Aorta (tissue), 5 donors: Measurements from ENCODE around the gene PYGM. TPM values are rescaled to one million over a fixed set of nuclear protein-coding genes. Genes with fewer than 3 reads are reported as not detected.
A peak's percentile ranks its signal among the peaks of the same experiment; 100 is the strongest.
"Not testable (repeated sequence)": the region's sequence is repeated elsewhere in the genome, so short reads cannot be mapped to it uniquely, and the experiment has no call there.

Source experiments
- ATAC-seq: fragments of 200-7000 bp; cut with Tn5 transposase; one replicate; pipeline ENCODE4 v1.9.1; 2022; ENCODE audit warnings: moderate library complexity; ENCODE audit not compliant: low FRiP score
- DNase-seq, 2 donors: peaks; one replicate each; pipeline ENCODE4 v3.0.0-alpha.2; 2020
- H3K27ac ChIP-seq, 2 donors: one replicate each; pipeline ENCODE4 v1.5.1; 2013; ENCODE audit warnings: low read length in 2 of 2, mild to moderate bottlenecking in 2 of 2, moderate library complexity in 2 of 2, control low read depth in 1 of 2, inconsistent platforms in 1 of 2, low read depth in 1 of 2
- H3K27me3 ChIP-seq, 2 donors: one replicate each; pipeline ENCODE4 v1.6.1; 2013; ENCODE audit warnings: control low read depth in 1 of 2, low read length in 1 of 2, mild to moderate bottlenecking in 1 of 2, moderate library complexity in 1 of 2; ENCODE audit not compliant: insufficient read depth in 2 of 2, control insufficient read depth in 1 of 2
- H3K36me3 ChIP-seq, 2 donors: one replicate each; pipeline ENCODE4 v1.6.1; 2013; ENCODE audit warnings: control low read depth in 1 of 2, low read length in 1 of 2, mild to moderate bottlenecking in 1 of 2; ENCODE audit not compliant: insufficient read depth in 2 of 2, control insufficient read depth in 1 of 2
- H3K4me1 ChIP-seq, 2 donors: one replicate each; pipeline ENCODE4 v1.6.1; 2013; ENCODE audit warnings: low read length in 2 of 2, control low read depth in 1 of 2, mild to moderate bottlenecking in 1 of 2, moderate library complexity in 1 of 2; ENCODE audit not compliant: insufficient read depth in 2 of 2, control insufficient read depth in 1 of 2
- H3K4me3 ChIP-seq, 2 donors: one replicate each; pipeline ENCODE4 v1.5.1; 2013; ENCODE audit warnings: low read length in 2 of 2, control low read depth in 1 of 2, mild to moderate bottlenecking in 1 of 2
- H3K9me3 ChIP-seq: one replicate; pipeline ENCODE4 v1.6.1; 2013; ENCODE audit warnings: mild to moderate bottlenecking, low read length; ENCODE audit not compliant: control insufficient read depth
- WGBS, 2 donors: extraction: QIAGEN DNeasy Blood & Tissue Kit; methylation state at CpG; one replicate each; pipeline ENCODE4 v1.1.7; 2013; 5-methylcytosine and 5-hydroxymethylcytosine counted together
- intact Hi-C, 2 donors: fragments of 100-400 bp; cut with DNase I; formaldehyde crosslinking; loops; one replicate each; pipeline versions ENCODE4 v1.14.2 to v1.15.0; 2022
- polyA plus RNA-seq, 2 donors: library from polyadenylated mRNA; stranded (reverse); fragments of 200-250 nt; gene quantifications; one replicate each; pipeline ENCODE4 v1.2.3, GENCODE V29; 2013
- total RNA-seq, 2 donors: library from RNA; stranded (reverse); fragmentation: NEBNext Ultra II Directional; extraction: Animal tissue kit (Norgen Biotek cat#: 25700); gene quantifications; one replicate each; pipeline ENCODE4 v1.2.1, GENCODE V29; 2021
- donor health status: healthy with polysubstance abuse.
- donor health status: Bipolar disorder and iron deficiency.
- donor health status: DM: no; HTN: no; CAD: no.
- donor health status: DM: no; HTN: no; CAD: no.
- donor health status: DM: yes; HTN: yes; CAD: no.

PYGM gene
- total and polyA plus RNA-seq, 4 donors = 1.9 to 12.9 (median 12.0) TPM

DNA sequence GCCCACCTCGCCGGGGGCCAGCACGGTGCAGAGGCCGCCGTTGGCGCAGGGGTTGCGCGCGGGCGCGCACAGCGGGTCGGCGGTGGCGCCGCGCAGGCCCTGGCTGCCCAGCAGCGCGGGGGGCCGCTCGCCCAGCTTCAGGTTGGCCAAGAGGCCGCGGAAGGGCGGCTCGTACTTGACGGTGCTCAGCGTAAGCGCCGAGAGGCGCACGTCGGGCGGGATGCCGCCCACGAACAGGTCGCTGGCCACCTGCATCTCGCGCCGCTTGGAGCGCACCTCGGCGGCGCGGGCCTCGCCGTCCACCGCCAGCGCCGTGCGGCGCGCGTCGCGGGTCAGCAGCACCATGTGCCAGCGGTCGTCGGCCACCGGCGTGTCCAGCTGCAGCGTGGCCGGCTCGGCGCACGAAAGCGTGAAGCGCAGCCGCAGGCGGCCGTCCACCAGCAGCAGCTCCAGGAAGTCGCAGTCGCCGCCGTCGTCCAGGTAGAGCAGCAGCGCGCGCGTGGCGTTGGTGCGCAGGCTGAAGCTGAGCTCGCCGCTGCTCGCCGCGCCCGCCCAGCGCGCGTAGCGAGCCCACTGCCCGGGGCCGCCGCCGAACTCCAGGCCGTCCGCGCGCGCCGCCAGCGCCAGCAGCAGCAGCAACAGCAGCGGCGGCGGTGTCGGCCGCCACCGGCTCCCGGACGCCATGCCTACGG, 46.6 kb downstream of the PYGM start:
- no peaks in the 10 kb centered on the region for H3K36me3 ChIP-seq
- H3K27me3 ChIP-seq = peaks cover 0 to 1% of the 10 kb centered on the region in 2 donors
- WGBS, 2 donors = 1 to 2% methylated on average over 72 to 111 of the region's 111 CpGs
- no peak overlapping the region for H3K27ac ChIP-seq
- ATAC-seq (no peak), DNase-seq (peak in 1 of 2 donors; percentile 84)
- H3K4me3 ChIP-seq = peak overlapping the region in 1 of 2 donors; percentile 12
- no peaks in the 10 kb centered on the region for H3K4me1 ChIP-seq
- intact Hi-C loops = no loop called here
- no peaks in the 10 kb centered on the region for H3K9me3 ChIP-seq

DNA sequence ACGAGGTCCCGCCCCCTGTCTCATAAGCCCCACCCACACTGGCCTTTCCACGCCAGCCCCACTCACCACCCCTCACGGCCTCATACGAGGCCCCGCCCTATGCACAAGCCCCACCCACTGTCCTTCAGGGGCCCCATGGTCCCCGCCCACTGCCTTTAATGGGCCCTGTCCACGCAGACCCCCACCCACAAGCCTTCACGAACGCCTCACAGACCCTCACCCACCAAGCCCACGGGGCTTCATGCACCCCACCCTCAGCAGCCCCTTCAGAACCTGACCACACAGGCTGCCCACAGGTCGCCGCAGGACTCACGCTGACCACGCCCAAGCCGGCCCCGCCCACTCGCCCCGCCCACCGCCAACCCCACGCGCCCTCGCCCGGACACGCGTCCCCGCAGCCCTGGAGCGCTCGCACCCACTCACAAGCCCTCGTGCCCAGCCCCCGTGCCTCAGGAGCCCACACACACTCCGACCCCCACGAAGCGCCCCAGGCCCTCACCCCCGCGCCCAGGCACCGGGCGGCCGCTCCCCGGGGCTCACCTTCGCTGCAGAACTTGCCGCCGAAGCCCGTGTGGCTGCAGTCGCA, 47.3 kb downstream of the PYGM start:
- H3K4me3 ChIP-seq = no peak overlapping the region
- H3K27me3 ChIP-seq = peaks cover 0 to 1% of the 10 kb centered on the region in 2 donors
- no peaks in the 10 kb centered on the region for H3K4me1 ChIP-seq
- H3K27ac ChIP-seq = no peak overlapping the region
- intact Hi-C loops = no loop called here
- H3K9me3 ChIP-seq = no peaks in the 10 kb centered on the region
- peak in 1 of 2 donors; percentile 75 for DNase-seq
- WGBS, 2 donors = 9 to 12% methylated on average over 38 to 45 of the region's 45 CpGs
- ATAC-seq = no peak
- no peaks in the 10 kb centered on the region for H3K36me3 ChIP-seq

DNA sequence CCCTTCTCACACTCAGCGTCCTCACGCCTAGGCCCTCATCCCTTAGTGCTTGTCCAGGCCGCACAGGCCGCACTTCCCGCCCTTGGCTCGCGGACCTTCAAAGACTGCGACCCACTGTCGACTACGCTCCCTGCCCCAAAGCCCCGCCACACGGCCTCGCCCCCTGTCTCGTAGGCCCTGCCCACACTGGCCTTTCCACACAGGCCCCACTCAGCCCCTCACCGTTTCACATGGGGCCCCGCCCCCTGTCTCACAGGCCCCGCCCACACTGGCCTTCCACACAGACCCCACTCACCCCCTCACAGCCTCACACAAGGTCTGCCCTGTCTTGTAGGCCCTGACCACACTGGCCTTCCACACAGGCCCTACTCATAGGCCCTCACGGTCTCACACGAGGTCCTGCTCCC, 47.8 kb downstream of the PYGM start:
- no peak overlapping the region for H3K27ac ChIP-seq
- ATAC-seq (peak; percentile 4), DNase-seq (peak in 1 of 2 donors; percentile 63)
- intact Hi-C loops = no loop called here
- H3K9me3 ChIP-seq = no peaks in the 10 kb centered on the region
- no peak overlapping the region for H3K4me3 ChIP-seq
- 61 to 68% methylated on average over 19 of the region's 19 CpGs for WGBS, 2 donors
- H3K36me3 ChIP-seq = no peaks in the 10 kb centered on the region
- H3K4me1 ChIP-seq = no peaks in the 10 kb centered on the region
- peaks cover 0 to 1% of the 10 kb centered on the region in 2 donors for H3K27me3 ChIP-seq

DNA sequence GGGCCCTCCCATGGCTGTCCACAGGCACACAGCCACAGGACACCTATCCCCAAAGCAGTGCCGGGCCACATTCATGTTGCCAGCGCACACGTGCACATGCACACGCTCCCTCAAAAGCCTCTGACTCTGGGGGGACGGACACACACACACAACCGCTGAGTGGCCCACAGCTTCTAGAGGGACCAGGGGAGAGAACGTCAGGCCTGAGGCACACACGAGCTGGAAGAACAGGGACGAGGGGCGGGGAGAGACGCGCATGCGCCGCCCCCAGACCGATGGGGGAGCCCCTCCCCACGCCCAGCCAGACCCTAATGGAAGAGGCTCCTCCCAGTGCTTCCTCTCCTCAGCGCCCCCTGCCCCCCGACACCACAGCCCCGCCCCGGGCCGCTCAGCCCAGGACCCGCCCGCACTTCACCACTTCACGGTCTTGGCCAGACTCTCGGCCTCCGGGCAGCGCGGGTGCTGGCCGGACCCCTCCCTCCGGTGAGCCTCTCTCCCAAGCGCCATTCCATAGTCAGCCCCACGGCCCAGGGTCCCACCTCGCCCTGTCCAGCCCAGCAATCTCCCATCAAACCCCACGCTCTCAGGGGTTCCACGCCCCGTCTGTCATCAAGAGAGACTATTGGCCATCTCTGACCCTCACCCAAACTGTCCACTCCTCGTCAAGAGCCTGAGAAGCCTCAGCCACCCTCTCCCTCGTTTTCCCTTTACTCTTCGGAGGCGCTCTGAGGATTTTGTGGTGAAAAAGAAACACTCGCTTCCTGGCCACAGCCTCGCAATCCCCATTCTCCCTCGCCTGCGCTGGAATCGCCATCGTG, 48.4 kb downstream of the PYGM start:
- intact Hi-C loops = no loop called here
- H3K27ac ChIP-seq = no peak overlapping the region
- peak in 1 of 2 donors; percentile 71 for DNase-seq
- peaks cover 0 to 1% of the 10 kb centered on the region in 2 donors for H3K27me3 ChIP-seq
- ATAC-seq = peak; percentile 31
- no peaks in the 10 kb centered on the region for H3K36me3 ChIP-seq
- no peaks in the 10 kb centered on the region for H3K9me3 ChIP-seq
- H3K4me3 ChIP-seq = no peak overlapping the region
- no peaks in the 10 kb centered on the region for H3K4me1 ChIP-seq
- WGBS, 2 donors = 32 to 34% methylated on average over 45 to 46 of the region's 46 CpGs

DNA sequence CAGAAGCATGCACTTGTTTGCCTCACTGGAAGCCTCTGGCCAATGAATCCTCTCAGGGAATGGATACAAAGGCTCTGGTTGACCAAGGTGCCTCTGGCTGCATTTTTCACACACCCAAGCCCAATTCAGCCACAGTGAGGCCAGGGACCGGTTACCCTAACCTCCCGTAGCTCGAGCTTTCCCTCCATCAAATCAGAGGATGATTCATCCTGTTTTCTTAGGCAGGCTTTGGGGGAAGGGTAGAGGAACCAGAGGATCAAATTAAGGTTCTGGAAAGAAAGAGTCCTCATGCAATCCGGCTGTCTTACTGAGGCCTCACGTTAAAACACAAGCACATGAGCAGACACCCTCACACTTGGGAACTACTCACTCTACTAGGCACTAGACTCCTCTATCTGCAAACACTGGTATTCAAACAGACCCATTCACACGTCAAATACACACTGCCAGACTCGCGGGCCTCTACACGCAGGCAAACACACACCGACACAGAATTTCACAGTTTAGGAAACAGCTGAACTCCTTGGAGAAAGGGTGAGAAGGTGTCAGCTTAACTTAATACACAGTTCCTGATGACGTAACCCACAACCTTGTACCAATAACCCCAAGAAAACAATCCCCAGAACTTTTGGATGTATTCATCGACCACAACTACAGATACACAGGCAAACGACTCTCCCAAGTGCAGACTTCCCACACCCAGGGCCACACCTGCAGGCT, 49.2 kb downstream of the PYGM start:
- peaks cover 0 to 1% of the 10 kb centered on the region in 2 donors for H3K27me3 ChIP-seq
- intact Hi-C loops = no loop called here

DNA sequence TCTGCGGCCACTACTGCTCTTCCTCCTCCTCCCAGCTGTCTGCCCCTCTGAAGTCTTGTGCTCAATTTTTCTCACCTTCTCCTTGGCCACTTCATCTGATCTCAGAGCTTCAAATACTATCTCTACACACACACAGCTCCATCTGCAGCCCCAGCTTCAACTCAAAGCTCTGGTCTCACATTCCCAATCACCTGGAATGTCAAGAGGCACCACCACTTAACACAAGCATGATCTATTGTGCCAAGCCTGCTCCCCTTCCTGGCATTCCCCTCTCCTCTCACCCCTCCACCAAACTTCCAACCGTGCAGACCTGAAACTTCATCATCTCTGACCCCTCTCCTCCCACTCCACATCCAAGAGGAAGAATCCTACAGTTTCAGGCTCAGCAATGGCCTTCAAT, 54.3 kb downstream of the PYGM start:
- H3K9me3 ChIP-seq = no peaks in the 10 kb centered on the region
- H3K27me3 ChIP-seq = no peaks in the 10 kb centered on the region
- H3K36me3 ChIP-seq = no peaks in the 10 kb centered on the region
- no peak overlapping the region for H3K27ac ChIP-seq
- no peaks in the 10 kb centered on the region for H3K4me1 ChIP-seq
- H3K4me3 ChIP-seq = no peak overlapping the region
- DNase-seq (no peak), ATAC-seq (no peak)
- WGBS, 2 donors = 51 to 63% methylated on average over 2 of the region's 2 CpGs
- intact Hi-C loops = no loop called here

More for the DNA sequence above, 49.2 kb downstream of the PYGM start:
- Histone ChIP-seq H3K4me1 (no peaks in the 10 kb centered on the region), H3K27ac (no peak overlapping the region), H3K36me3 (no peaks in the 10 kb centered on the region), H3K9me3 (no peaks in the 10 kb centered on the region), H3K4me3 (no peak overlapping the region)
- peak in 1 of 2 donors; percentile 22 for DNase-seq
- 60 to 62% methylated on average over 13 of the region's 13 CpGs for WGBS, 2 donors
- ATAC-seq = no peak

DNA sequence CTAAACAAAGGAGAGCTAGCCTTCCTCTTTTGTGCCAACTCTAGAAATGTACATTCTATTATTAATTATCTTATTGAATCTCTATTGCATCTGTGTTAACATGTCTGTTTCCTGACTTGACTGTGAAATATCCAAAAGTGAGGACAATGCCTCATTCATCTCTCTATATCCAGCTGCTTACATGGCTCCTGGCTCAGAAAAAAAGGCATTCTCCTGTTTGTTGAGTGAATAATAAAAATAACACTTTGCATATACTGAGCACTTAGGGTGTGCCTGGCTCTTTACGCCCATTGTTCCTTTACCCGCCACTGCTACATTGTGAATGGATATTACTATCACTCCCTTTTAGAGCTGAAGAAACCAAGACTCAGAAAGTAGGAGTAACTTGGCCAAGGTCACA, 56.7 kb downstream of the PYGM start:
- Histone ChIP-seq H3K27ac (no peak overlapping the region), H3K4me3 (no peak overlapping the region), H3K27me3 (no peaks in the 10 kb centered on the region), H3K9me3 (no peaks in the 10 kb centered on the region), H3K4me1 (no peaks in the 10 kb centered on the region), H3K36me3 (no peaks in the 10 kb centered on the region)
- 96 to 97% methylated on average over 2 of the region's 2 CpGs for WGBS, 2 donors
- no peak for ATAC-seq
- intact Hi-C loops = no loop called here
- DNase-seq = no peak

DNA sequence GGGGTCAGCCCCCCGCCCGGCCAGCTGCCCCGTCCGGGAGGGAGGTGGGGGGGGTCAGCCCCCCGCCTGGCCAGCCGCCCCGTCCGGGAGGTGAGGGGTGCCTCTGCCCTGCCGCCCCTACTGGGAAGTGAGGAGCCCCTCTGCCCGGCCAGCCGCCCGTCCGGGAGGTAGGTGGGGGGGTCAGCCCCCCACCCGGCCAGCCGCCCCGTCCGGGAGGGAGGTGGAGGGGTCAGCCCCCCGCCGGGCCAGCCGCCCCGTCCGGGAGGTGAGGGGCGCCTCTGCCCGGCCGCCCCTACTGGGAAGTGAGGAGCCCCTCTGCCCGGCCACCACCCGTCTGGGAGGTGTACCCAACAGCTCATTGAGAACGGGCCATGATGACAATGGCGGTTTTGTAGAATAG, 57.8 kb downstream of the PYGM start:
- WGBS, 2 donors = 88 to 90% methylated on average over 20 to 29 of the region's 29 CpGs
- ATAC-seq, H3K36me3 ChIP-seq, H3K4me1 ChIP-seq, H3K27me3 ChIP-seq, H3K4me3 ChIP-seq, H3K9me3 ChIP-seq, intact Hi-C loops, H3K27ac ChIP-seq: not testable (repeated sequence)
- peak in 1 of 2 donors; percentile 5 for DNase-seq
